Measurements from ENCODE around the gene CYFIP2. TPM values are rescaled to one million over a fixed set of nuclear protein-coding genes. Genes with fewer than 3 reads are reported as not detected.

The CYFIP2 gene
- polyA plus RNA-seq, 3 donors, result 4.4 to 6.8 (median 6.2) TPM

DNA sequence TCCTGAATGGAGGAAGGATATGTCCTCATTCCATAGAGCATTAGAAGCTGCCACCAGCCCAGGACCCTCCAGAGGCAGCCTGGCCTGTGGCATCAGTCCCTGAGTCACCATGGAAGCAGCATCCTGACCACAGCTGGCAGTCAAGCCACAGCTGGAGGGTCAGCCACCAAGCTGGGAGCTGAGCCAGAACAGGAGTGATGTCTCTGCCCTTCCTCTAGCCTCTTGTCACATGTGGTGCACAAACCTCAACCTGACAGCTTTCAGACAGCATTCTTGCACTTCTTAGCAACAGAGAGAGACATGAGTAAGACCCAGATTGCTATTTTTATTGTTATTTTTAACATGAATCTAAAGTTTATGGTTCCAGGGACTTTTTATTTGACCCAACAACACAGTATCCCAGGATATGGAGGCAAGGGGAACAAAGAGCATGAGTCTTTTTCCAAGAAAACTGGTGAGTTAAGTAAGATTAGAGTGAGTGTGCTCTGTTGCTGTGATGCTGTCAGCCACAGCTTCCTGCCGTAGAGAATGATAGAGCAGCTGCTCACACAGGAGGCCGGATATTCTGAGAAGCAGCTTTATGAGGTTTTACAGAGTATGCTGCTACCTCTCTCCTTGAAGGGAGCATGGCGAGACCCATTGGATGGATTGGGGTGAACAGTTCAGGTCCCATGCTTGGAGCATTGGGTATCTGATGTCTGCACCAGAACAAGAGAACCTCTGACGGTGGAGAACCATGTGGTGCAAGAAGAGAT is 13.0 kb upstream of the CYFIP2 start:
- no peak overlapping the region for H3K27ac ChIP-seq (ENCODE audit: low read depth, low read length)

DNA sequence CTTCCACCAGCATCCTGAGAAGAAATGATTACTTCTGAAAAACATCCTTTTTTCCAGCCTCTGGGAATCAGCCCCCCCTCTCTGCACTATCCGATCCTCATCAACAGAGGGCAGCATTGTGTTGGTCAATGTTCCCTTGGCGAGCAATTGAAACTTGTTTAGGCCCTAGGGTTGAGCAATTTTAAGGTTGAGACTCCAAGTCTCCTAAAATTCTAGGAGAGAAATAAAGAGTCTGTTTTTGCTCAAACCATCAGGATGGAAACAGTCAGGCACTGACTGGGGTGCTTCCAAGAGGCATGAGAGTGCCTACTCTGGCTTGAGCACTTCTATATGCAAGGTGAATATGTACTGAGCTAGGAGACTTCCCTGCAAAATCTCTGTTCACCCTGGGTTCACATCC is 12.4 kb upstream of the CYFIP2 start:
- H3K27ac ChIP-seq (ENCODE audit: low read depth, low read length), result no peak overlapping the region
- 2 to 5% (median 4%) methylated on average over 2 of the region's 2 CpGs for WGBS, 3 donors

More for the DNA sequence above, 13.0 kb upstream of the CYFIP2 start:
- 41 to 59% (median 47%) methylated on average over 4 of the region's 4 CpGs for whole genome bisulfite sequencing, 3 donors

GRCh38 chr5:157258450-157258849 is 7.5 kb upstream of the CYFIP2 start:
- H3K27ac ChIP-seq (ENCODE audit: low read depth, low read length), result no peak overlapping the region
- 90 to 96% (median 95%) methylated on average over 6 of the region's 6 CpGs for WGBS, 3 donors

DNA sequence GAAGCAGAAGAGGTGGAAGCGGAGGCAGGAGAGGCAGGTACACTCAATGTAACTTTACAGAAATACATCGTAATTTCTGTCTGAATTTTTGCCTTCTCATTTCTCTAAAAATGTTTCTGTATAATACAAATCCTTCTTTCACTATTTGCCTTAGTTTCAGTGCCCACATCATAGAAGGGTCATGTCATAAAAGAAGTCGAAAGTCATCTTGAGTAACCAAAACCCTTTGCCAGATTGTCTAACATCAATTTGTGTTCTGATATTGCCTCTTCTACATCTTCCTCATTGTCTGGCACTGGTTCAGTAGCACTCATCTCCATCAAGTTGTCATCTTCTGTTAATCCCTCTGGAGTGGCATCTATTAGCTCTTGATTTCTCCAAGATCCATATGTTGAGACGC is 6.2 kb upstream of the CYFIP2 start:
- 83 to 91% (median 88%) methylated on average over 4 of the region's 4 CpGs for WGBS, 3 donors
- H3K27ac ChIP-seq (ENCODE audit: low read depth, low read length), result no peak overlapping the region

DNA sequence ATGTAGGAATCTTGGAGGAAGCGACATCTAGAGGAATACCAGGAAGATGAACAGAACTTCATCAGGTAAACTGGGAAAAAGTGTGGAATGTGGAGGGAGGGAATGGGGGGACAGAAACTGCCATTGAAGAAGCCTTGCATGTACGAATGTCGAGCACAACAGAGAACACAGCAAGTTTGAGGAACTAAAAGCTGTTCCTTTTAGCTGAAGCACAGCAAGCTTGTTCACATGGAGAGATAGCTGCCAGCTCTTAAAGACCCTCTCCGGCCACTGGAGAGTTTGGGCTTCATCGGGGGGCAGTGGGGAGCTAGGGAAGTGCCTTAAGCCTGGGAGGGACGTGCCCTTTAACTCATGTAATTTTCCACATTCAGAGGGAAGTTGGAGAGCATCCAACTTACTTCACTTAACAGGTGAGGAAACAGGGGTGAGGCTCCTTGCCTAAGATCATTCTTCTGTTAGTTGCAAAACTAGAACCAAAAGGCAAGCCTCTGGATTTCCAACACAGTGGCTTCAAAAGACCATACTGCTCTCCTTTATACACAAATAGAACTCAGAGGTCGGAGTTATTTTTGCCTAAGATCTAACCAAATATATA is 2.3 kb upstream of the CYFIP2 start:
- WGBS, 3 donors, result 47 to 81% (median 54%) methylated on average over 7 of the region's 7 CpGs
- no peak overlapping the region for H3K27ac ChIP-seq (ENCODE audit: low read depth, low read length)

DNA sequence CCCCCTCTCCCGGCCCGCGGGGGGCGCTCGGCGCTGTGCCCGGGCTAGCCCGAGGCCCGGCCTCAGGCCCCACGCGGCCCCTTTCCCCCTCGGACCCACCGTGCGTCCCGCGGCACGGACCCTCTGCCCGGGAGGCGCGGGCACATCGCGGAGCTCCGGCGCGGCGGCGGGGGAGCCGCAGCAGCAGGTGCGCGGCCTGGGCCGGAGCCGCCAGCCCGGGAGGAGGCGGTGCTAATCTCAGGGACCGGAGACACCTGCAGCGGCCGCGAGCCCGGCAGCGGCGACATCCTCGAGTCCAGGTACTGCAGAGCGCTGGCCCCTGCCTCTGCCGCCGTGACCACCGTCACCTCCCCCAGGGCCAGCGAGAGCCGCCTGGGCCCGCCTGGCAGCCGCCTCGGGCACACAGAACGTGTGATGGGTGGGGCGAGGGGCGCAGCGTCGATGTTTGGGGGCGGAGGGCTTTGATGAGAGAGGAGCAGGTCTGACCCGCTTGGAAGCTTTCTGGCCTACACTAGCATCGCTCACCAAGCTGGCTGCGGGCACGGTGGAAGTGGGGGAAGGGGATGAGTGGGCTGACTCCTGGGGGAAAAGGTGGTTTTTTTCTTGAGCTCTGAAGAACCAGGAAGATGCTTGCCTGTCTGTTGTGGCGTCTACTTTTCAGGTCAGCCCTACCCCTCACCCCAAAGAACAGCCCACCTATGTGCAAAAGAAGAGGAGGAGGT is 524 bp downstream of the CYFIP2 start:
- WGBS, 3 donors, result 2 to 5% (median 3%) methylated on average over 40 to 62 of the region's 62 CpGs
- H3K27ac ChIP-seq (ENCODE audit: low read depth, low read length), result no peak overlapping the region

DNA sequence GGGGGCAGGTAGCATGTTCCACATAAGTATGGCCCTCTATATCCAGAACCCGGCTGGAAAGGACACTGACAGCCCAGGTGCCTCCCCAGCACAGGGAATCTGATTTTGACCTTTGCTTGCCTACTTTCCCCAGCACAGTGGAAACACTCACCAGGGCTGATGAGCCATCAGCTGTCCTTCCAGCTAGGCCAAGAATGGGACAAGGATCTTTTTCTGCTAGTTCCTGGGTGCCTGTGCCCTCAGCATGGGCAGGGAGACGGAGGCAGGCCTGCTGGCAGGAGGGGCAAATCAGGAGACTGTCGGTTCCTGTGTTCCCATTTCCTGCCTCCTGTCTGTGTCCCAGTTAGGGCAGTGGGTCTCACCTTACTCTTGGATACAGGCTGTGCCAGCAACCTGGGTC is 1.1 kb downstream of the CYFIP2 start:
- 59 to 75% (median 70%) methylated on average over 3 of the region's 3 CpGs for WGBS, 3 donors
- no peak overlapping the region for H3K27ac ChIP-seq (ENCODE audit: low read depth, low read length)

GRCh38 chr5:157267761-157268480 is 2.0 kb downstream of the CYFIP2 start:
- 63 to 75% (median 71%) methylated on average over 8 of the region's 8 CpGs for WGBS, 3 donors
- H3K27ac ChIP-seq (ENCODE audit: low read depth, low read length), result no peak overlapping the region

GRCh38 chr5:157269165-157269671 is 3.3 kb downstream of the CYFIP2 start:
- 56 to 71% (median 68%) methylated on average over 6 of the region's 6 CpGs for WGBS, 3 donors
- H3K27ac ChIP-seq (ENCODE audit: low read depth, low read length), result no peak overlapping the region

DNA sequence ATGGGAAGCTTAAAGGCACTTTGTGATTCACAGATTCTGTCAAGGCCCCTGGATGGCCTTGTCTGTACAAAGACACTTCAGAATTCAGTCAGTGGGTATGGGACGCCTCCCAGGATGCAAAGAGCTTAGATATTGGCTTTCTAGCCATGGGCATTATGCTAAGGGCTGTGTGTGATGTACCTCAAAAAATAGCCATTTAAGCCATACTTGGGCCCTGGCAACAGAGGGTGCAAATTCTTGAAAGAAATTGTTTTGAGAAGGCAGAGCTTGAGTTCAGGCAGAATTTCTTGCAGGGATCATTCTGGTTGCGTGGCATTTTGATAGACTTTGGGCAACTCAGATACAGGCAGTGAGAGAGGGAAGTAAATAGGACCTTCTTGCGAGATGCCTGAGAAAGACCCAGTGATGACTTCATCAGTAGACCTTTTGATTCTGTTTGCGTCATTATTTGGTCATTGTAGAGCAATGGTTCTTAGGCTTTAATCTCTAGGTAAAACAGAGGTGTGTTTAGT is 3.9 kb downstream of the CYFIP2 start:
- H3K27ac ChIP-seq (ENCODE audit: low read depth, low read length), result no peak overlapping the region
- 69 to 87% (median 85%) methylated on average over 4 of the region's 4 CpGs for WGBS, 3 donors

DNA sequence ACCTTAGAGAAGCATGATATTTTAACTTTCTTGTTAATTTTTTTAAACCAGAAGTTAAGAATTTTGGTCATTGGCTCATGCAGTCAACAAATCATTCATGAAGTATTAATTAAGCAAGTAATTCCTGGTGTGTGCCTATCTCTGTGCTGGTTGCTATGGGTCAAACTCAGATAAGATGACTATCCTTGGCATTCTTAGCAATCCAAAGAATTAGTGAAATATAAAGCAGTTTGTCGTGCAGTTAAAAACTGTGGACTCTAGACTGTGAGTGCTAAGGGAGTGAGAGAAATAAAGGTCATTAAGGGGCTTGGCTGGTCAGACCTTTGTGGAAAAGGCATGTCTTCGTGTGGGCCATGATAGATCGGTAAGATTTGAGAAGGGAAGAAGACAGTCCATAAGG is 4.8 kb downstream of the CYFIP2 start:
- WGBS, 3 donors, result 64 to 83% (median 82%) methylated on average over 3 of the region's 3 CpGs
- H3K27ac ChIP-seq (ENCODE audit: low read depth, low read length), result no peak overlapping the region

- 47 to 62% (median 61%) methylated on average over 12 of the region's 12 CpGs for WGBS, 3 donors
- H3K27ac ChIP-seq (ENCODE audit: low read depth, low read length), result no peak overlapping the region
Observed at GRCh38 chr5:157271740-157272271, 5.9 kb downstream of the CYFIP2 start.

DNA sequence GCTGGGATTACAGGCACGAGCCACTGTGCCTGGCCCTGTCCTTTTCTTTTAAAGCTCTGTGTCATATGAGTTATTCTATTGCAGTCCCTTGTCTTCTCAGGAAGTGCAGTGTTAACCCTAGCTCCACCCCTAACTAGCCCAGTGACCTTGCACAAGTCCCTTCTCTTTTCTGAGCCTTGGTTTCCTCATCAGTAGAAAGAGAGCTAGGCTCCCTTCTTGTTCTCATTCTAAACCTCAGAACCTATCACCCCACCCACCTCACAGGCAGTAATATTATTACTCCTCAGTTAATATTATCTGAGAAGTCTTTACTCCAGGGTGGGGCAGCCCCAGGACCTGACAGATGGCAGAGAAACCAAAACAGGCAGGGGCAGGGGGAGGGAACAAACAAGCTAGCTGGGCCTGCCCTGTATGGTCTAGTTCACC is 7.2 kb downstream of the CYFIP2 start:
- 36 to 82% (median 65%) methylated on average over 1 of the region's 1 CpG for WGBS, 3 donors
- no peak overlapping the region for H3K27ac ChIP-seq (ENCODE audit: low read depth, low read length)

DNA sequence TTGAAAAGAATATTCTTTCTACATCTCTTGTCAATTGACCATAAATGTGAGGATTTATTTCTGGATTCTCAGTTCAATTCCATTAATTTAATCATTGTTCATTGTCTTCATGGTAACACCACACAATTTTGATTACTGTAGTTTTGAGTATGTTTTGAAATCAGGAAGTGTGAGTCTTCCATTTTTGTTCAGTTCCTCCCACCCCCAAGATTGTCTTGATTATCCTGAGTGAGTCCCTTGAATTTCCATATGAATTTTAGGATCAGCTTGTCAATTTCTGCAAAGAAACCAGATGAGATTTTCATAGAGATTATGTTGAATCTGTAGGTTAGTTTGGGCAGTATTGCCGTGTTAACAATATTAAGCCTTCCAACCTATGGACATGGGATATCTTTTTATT is 9.5 kb downstream of the CYFIP2 start:
- H3K27ac ChIP-seq (ENCODE audit: low read depth, low read length), result no peak overlapping the region
- WGBS, 3 donors, result 92 to 93% (median 93%) methylated on average over 1 of the region's 1 CpG

GRCh38 chr5:157278319-157279037 is 12.6 kb downstream of the CYFIP2 start:
- H3K27ac ChIP-seq (ENCODE audit: low read depth, low read length), result no peak overlapping the region
- WGBS, 3 donors, result 95 to 98% (median 98%) methylated on average over 2 of the region's 2 CpGs

DNA sequence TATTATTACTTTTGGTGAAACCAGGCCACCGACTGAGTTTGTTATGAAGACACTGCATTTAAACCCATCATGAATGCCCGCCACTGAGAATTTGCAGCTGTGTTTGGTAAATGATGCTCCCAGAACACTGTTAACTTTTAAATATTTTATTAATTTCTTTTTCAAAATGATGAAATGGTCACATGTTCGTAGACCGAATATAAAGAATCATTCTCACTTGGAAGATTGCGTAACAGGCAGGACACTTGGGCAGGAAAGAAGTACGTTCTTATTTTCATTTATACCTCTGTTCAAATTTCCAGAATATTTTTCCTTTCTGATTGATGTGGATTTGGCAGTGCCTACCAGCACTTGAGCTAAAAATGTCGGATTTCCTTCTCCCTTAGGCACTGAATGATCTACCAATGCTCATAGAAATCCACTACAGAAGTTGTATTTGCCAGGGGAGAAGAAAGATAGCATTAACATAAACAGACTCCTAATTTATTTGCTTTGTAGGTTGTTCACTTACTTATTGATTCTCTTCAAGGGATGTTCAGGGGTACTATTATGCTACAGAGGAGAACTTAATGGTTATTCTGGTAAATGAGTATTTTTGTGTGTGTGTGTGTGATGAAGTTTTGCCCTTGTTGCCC is 13.8 kb downstream of the CYFIP2 start:
- 61 to 77% (median 66%) methylated on average over 7 of the region's 7 CpGs for WGBS, 3 donors
- H3K27ac ChIP-seq (ENCODE audit: low read depth, low read length), result no peak overlapping the region

- no peak overlapping the region for H3K27ac ChIP-seq (ENCODE audit: low read depth, low read length)
- 52 to 72% (median 64%) methylated on average over 3 of the region's 3 CpGs for WGBS, 3 donors
Observed at GRCh38 chr5:157280927-157281326, 15.0 kb downstream of the CYFIP2 start.
